Effector memory CD8-positive, alpha-beta T cell (primary cell): Measurements from ENCODE around the gene ATP6V0B.
A peak's percentile ranks its signal among the peaks of the same experiment; 100 is the strongest.

Experiments
- ATAC-seq: fragments of 150-1000 bp; cut with Tn5 transposase; replicated peaks from 2 replicates; pipeline ENCODE4 v1.10.0; 2021; ENCODE audit warnings: mild to moderate bottlenecking, moderate library complexity
- DNase-seq, 3 experiments: peaks; one replicate each; pipeline ENCODE4 v3.0.0; 2021
- H3K27ac Mint-ChIP-seq, 2 donors: one replicate each; pipeline ENCODE4 v1.8.0; 2022; ENCODE audit warnings: mild to moderate bottlenecking in 2 of 2, mixed read lengths in 2 of 2, moderate library complexity in 2 of 2
- H3K27me3 Mint-ChIP-seq, 2 donors: one replicate each; pipeline ENCODE4 v1.8.0; 2022; ENCODE audit warnings: mixed read lengths in 2 of 2
- H3K36me3 Mint-ChIP-seq: one replicate; pipeline ENCODE4 v1.8.0; 2022; ENCODE audit warnings: mild to moderate bottlenecking, moderate library complexity, mixed read lengths; ENCODE audit not compliant: insufficient read depth
- H3K4me1 Mint-ChIP-seq, 2 donors: one replicate each; pipeline ENCODE4 v1.8.0; 2022; ENCODE audit warnings: low read depth in 2 of 2, mixed read lengths in 2 of 2
- H3K4me3 Mint-ChIP-seq, 2 donors: one replicate each; pipeline ENCODE4 v1.8.0; 2022; ENCODE audit warnings: mild to moderate bottlenecking in 2 of 2, mixed read lengths in 2 of 2, moderate library complexity in 2 of 2
- H3K9me3 Mint-ChIP-seq, 2 donors: one replicate each; pipeline ENCODE4 v1.8.0; 2022; ENCODE audit warnings: mixed read lengths in 2 of 2

ATP6V0B gene

DNA sequence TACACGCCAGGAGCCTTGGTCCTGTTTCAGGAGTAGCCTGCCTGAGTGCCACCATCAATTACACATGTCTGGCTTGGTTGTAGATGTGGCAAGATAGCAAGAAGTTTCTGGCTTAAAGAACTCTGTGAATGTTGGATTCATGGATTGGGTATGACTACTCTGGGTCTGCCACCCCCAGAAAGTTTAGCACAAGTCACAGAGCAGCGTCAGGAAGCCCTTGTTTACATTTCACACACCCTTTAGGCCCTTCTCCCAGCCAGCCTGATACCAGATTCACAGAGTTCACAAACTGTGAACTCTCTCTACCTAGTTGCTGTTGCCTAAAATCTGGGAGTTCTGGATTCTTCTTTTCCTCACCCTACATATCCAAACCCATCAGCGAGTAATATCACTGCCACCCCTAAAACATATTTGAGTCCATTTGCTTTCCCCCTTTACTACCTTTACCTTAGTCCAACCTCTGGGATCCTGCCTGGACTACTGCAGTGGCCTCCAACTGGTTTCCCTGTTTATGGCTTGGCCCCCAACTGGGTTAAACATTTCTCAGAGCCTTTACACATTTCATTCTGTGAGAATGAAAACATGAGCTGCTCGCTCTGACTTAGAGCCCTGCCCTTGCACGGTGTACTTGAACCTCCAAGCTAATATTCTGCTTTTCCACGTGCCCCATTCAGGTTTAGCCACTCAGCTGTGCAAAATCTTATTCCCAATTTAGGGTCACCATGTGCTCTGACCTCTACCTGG lies 12.6 kb downstream of the ATP6V0B start:
- ATAC-seq (no peak), DNase-seq (no peak)
- Mint-ChIP-seq H3K27me3 (no peaks in the 10 kb centered on the region), H3K27ac (peak overlapping the region in 1 of 2 donors; percentile 24), H3K9me3 (no peaks in the 10 kb centered on the region), H3K36me3 (peaks cover 6% of the 10 kb centered on the region), H3K4me1 (peaks cover 7 to 12% of the 10 kb centered on the region in 2 donors), H3K4me3 (no peak overlapping the region)

DNA sequence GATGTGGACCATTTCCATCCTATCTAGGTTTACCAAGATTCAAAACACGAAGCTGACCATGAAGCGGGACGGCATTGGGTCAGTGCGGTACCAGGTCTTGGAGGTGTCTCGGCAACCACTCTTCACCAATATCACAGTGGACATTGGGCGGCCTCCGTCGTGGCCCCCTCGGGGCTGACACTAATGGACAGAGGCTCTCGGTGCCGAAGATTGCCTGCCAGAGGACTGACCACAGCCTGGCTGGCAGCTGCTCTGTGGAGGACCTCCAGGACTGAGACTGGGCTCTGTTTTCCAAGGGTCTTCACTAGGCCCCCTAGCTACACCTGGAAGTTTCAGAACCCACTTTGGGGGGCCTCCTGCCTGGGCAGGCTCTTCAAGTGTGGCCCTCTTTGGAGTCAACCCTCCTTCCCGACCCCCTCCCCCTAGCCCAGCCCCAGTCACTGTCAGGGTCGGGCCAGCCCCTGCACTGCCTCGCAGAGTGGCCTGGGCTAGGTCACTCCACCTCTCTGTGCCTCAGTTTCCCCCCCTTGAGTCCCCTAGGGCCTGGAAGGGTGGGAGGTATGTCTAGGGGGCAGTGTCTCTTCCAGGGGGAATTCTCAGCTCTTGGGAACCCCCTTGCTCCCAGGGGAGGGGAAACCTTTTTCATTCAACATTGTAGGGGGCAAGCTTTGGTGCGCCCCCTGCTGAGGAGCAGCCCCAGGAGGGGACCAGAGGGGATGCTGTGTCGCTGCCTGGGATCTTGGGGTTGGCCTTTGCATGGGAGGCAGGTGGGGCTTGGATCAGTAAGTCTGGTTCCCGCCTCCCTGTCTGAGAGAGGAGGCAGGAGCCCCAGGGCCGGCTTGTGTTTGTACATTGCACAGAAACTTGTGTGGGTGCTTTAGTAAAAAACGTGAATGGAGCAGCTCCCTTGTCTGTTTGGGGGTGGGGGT lies 15.8 kb downstream of the ATP6V0B start:
- Mint-ChIP-seq H3K36me3 (peaks cover 6% of the 10 kb centered on the region), H3K4me1 (peaks cover 8 to 14% of the 10 kb centered on the region in 2 donors), H3K27me3 (no peaks in the 10 kb centered on the region), H3K4me3 (peak overlapping the region; percentile 94 to 96), H3K27ac (peak overlapping the region; percentile 92 to 95), H3K9me3 (no peaks in the 10 kb centered on the region)
- no peak for DNase-seq
- ATAC-seq, result no peak

DNA sequence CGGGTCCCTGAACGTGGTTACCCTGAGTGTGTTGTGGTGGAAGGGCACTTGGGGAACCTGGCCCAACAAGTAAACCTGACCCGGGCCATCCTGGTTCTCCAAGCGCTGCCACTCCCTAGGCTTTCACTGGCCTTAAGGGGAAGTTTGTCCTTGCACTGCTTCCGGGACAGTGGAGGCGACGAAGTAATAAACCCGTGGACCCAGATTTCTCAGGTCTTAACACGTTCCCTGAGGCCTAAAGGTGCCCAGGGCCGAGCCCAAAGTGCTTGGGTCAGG lies 16.4 kb downstream of the ATP6V0B start:
- Mint-ChIP-seq H3K36me3 (peaks cover 6% of the 10 kb centered on the region), H3K4me1 (peaks cover 8 to 14% of the 10 kb centered on the region in 2 donors), H3K9me3 (no peaks in the 10 kb centered on the region), H3K4me3 (peak overlapping the region; percentile 94 to 96), H3K27me3 (no peaks in the 10 kb centered on the region), H3K27ac (peak overlapping the region; percentile 92 to 95)
- ATAC-seq (no peak), DNase-seq (no peak)

DNA sequence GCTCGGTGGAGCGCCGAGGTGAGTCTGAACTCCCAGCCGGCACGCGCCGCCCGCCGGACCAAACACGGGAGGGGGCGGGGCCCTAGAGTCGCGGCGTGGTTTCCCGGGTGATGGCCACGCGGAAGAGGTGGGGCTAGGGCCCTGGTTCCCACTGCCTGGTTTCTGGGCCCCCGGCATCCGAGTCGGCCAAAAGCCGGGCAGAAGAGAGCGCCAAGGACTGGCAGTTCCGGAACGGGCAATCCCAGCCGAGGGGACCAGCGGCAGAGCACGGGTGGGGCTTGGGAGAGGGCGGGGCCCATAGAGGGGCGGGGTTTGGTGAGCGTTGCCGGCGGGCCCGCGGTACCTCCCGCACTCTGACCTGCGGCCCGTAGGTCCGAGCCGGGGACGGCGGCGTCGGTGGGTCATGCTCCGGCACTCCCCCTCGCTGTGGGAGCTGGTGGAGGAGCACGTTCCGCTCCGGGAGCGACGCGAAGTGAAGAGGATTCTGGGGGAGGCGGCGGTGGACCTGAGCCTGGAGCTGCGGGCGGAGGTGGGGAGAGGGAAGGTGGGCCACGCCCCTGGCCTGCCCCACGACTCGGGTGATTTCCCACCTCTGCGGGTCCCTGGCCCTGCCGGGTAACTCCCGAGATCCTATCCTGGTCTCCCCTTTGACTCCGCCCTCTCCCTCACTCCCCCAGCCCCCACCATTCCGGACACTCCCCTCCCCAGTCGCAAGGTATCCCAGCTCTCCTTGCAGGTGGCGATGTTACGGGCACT lies 16.9 kb downstream of the ATP6V0B start, which contains the start of gene CCDC24:
CCDC24 (plus strand) TSS at position 124 of the 756 bp plus-strand sequence; CDS start at position 404, 280 bp downstream.
- peaks cover 8 to 14% of the 10 kb centered on the region in 2 donors for H3K4me1 Mint-ChIP-seq
- H3K4me3 Mint-ChIP-seq, result peak within 1 kb of the TSS; percentile 94 to 96
- peaks cover 6% of the 10 kb centered on the region for H3K36me3 Mint-ChIP-seq
- H3K27ac Mint-ChIP-seq, result peak within 1 kb of the TSS; percentile 92 to 95
- H3K27me3 Mint-ChIP-seq, result no peaks in the 10 kb centered on the region
- ATAC-seq, result peak; percentile 88
- DNase-seq, result peak; percentile 71 to 75 (median 72)
- H3K9me3 Mint-ChIP-seq, result no peaks in the 10 kb centered on the region

DNA sequence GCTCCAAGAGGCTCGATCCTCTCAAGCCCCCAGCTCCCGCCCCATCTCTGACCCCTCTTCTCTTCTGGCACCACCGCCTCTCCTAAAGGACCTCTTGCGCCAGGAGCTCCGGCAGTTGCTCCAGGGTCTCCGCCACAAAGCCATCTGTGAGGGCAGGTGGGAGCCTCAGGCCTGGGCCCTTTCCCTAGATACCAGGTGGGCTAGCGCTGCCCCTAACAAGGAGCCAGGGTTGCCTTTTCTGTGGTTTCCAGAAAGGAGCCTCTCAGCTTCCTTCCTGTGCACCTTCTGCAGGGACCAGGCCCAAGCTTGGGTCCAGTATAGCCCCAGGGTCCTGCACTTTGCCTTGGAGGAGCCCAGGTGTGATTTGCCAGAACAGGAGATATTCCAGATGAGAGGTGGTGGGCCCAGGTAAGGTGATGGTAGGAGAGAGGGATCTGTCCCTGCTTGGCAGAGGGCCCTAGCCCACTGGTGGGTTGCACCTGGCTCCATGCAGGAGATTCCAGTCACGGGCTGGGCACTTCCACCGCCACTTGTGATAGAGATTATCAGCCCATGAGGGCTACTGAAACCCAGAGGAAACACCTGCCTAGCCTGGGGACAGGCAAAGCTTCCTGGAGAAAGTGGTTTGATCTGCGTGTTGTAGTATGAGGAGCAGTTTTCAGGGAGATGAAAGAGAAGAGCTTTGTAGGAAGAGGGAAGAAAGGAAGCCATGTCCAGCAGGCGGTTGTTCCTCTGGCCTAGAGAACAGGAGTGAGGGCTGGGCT lies 17.7 kb downstream of the ATP6V0B start:
- ATAC-seq (no peak), DNase-seq (no peak)
- H3K36me3 Mint-ChIP-seq, result peaks cover 6% of the 10 kb centered on the region
- no peaks in the 10 kb centered on the region for H3K27me3 Mint-ChIP-seq
- H3K4me1 Mint-ChIP-seq, result peaks cover 8 to 14% of the 10 kb centered on the region in 2 donors
- H3K9me3 Mint-ChIP-seq, result no peaks in the 10 kb centered on the region
- peak overlapping the region; percentile 6 to 92 for H3K27ac Mint-ChIP-seq
- H3K4me3 Mint-ChIP-seq, result peak overlapping the region; percentile 94 to 96

DNA sequence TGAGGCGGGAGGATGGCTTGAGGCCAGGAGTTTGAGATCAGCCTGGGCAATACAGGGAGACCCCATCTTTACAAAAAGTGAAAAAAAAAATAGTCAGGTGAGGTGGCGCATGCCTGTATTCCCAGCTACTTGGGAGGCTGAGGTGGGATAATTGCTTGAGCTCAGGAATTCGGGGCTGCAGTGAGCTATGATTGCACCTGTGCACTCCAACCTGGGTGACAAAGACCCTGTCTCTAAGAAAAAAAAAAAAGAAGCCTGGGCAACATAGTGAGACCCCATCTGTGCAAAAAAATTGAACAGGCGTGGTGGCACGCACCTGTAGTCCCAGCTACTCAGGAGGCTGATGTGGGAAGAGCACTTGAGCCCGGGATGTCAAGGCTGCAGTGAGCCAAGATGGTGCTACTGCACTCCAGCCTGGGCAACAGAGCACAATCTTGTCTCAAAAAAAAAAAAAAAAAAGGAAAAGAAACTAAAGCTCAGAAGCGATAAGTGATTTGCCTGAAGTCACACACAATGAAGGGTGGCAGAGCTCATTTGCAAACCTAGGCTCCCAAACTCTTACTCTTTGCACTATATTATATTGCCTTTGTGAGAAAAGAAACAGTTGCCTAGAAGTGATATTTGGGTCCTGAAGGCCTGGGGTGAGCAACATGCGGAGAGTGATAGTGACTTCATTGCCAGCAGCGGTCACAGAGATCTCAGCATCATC lies 18.6 kb downstream of the ATP6V0B start:
- Mint-ChIP-seq H3K4me1 (peaks cover 8 to 14% of the 10 kb centered on the region in 2 donors), H3K36me3 (peaks cover 6% of the 10 kb centered on the region), H3K9me3 (no peaks in the 10 kb centered on the region), H3K27ac (peak overlapping the region in 1 of 2 donors; percentile 6), H3K27me3 (no peaks in the 10 kb centered on the region), H3K4me3 (no peak overlapping the region)
- ATAC-seq, result no peak
- DNase-seq, result no peak

DNA sequence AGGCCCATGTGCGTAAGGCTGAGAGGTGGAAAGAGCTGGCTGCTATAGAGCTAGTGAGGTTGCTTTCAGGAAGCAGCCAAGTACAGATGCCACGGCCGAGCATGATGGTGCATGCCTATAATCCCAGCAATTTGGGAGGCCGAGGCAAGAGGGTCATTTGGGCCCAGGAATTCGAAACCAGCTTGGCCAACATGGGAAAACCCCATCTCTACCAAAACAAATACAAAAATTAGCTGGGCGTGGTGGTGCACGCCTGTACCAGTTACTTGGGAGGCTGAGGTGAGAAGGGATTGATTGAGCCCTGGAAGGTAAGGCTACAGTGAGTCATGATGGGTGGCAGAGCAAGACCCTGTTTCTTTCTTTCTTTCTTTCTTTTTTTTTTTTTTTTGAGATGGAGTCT lies 19.3 kb downstream of the ATP6V0B start:
- DNase-seq, result no peak
- H3K4me3 Mint-ChIP-seq, result no peak overlapping the region
- no peaks in the 10 kb centered on the region for H3K27me3 Mint-ChIP-seq
- peaks cover 8 to 14% of the 10 kb centered on the region in 2 donors for H3K4me1 Mint-ChIP-seq
- H3K9me3 Mint-ChIP-seq, result no peaks in the 10 kb centered on the region
- H3K27ac Mint-ChIP-seq, result no peak overlapping the region
- peaks cover 6% of the 10 kb centered on the region for H3K36me3 Mint-ChIP-seq
- ATAC-seq, result no peak

DNA sequence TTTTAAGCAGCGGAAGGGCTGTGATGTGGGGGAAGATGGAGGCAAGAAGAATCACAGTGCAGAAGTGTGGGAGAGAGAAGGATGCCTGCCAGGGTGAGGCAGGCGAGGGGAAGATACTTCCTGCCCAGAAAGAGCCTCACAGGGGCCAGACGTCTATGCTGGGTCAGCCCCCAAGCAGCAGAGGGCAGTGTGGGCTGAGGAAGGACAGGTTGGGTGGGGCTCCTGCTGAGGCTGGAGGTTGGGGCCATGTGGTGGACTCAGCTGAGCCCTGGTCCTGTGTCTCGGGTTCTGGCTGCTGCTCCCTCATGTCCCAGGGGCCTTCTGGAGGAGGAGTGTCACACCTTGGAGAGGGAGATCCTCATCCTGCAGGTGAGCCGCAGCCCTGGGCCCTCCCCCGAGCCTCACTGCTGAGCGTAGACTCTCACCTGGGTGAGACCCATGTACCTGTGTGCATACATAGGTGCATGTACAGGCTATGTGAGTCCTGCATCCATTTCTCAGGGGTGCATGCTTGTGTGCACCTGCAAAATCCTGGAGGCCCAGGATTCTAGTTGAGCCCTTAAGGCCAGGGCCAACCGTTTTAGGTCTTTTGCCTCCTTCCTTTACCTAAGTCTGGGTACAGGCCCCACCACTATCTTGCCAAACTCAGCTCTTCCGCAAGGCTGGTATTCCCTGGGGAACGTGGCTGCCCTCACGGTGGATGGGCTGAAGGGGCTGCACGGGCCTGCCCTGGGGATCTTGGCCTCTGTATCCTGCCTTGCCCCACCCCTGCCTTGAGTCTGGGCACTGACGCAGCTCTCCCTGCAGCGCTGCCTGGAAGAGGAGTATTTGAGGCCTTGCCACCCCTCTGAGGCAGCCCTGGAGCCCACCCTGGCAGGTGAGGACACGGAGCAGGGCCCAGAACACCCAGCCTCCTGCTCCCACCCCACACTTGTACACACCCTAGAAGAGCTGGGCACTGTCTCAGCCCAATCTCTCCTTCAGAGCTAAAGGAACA lies 20.3 kb downstream of the ATP6V0B start:
- ATAC-seq (no peak), DNase-seq (no peak)
- Mint-ChIP-seq H3K4me1 (peaks cover 8 to 14% of the 10 kb centered on the region in 2 donors), H3K27ac (no peak overlapping the region), H3K4me3 (no peak overlapping the region), H3K27me3 (peaks cover 0 to 2% of the 10 kb centered on the region in 2 donors), H3K9me3 (no peaks in the 10 kb centered on the region), H3K36me3 (peaks cover 6% of the 10 kb centered on the region)

DNA sequence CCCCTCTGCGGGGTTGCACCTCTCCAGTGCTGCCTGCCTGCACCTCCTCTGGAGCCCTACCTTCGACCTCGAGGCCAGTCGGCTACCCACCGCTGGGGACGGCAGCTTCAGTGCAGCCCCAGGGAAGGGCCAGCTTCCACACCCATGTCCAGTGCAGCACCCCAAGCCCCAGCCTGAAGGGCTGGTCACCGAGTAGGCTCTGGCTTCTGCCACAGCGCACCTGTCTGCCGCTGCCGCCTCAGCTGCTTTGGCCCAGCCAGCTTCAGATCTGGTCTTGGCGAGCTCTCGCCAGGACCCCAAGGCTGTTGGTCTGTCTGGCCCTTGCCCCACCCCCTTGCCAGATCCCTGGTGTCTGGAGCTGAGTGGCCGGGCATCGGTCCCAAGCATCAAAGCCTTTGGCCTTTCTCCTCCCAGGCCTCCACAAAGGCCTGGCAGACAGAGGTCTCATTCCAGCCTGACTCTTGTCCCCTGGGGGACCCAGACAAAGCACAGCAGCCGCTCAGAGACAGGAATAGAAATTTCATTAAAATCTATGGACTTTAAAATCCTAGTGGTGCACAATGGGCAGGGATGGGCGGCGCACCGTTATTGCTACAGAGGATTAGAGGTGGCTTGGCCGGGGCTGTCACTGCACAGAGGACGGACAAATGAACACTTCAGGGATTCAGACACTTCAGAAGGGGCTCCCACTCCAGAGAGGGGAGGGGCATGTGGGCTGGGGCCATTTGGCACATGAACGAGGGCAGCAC lies 21.4 kb downstream of the ATP6V0B start:
- ATAC-seq (no peak), DNase-seq (no peak)
- Mint-ChIP-seq H3K4me1 (peaks cover 8 to 13% of the 10 kb centered on the region in 2 donors), H3K27me3 (peaks cover 0 to 13% of the 10 kb centered on the region in 2 donors), H3K27ac (no peak overlapping the region), H3K36me3 (peaks cover 6% of the 10 kb centered on the region), H3K4me3 (no peak overlapping the region), H3K9me3 (no peaks in the 10 kb centered on the region)

DNA sequence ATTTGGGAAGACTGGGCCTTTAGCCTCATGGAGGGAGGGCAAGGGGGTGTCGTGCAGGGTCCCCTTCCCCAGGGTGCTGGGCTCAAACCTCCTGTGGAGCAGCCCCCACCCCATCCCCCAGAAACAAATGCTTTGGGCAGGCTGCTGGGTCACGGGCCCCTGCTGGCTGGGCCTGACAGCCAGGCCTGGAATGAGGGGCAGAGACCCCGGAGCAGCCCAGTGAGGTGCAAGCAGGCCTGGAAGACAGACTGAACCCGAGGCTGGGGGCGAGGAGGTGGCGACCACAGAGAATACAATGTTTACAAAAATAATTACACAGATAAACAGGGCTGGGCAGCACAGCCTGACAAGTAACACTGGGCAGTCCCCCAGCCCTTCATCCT lies 22.0 kb downstream of the ATP6V0B start:
- DNase-seq (no peak), ATAC-seq (no peak)
- Mint-ChIP-seq H3K9me3 (no peaks in the 10 kb centered on the region), H3K27me3 (peaks cover 0 to 18% of the 10 kb centered on the region in 2 donors), H3K4me3 (no peak overlapping the region), H3K36me3 (peaks cover under 1% of the 10 kb centered on the region), H3K4me1 (peaks cover 4 to 7% of the 10 kb centered on the region in 2 donors), H3K27ac (no peak overlapping the region)
